Caki2 (cell line): Measurements from ENCODE around the gene MCRIP2. TPM values are rescaled to one million over a fixed set of nuclear protein-coding genes. Genes with fewer than 3 reads are reported as not detected.

Source experiments
- total RNA-seq: library from RNA; depleted of rRNA; stranded (reverse); fragments of >200 nt; shearing (Covaris generic); gene quantifications from 2 replicates; pipeline ENCODE4 v1.2.3, GENCODE V29; 2014; ENCODE audit warnings: low replicate concordance; rRNA removed

Gene MCRIP2
- total RNA-seq, 1 experiment from 2014 or later = 93.0 TPM

Other genes with a start within 250 kb of the MCRIP2 start
- gene NME4, start 244.6 kb upstream of the MCRIP2 start, total RNA-seq = 42.0 and 59.6 TPM in 2 replicates
- gene DECR2, start 239.9 kb upstream of the MCRIP2 start, total RNA-seq = 9.8 and 33.7 TPM in 2 replicates
- gene RAB11FIP3, start 216.2 kb upstream of the MCRIP2 start, total RNA-seq = 37.5 and 77.1 TPM in 2 replicates
- gene CAPN15, start 114.1 kb upstream of the MCRIP2 start, total RNA-seq = 60.1 and 70.1 TPM in 2 replicates
- not detected in 2 replicates for gene PRR35, start 81.4 kb upstream of the MCRIP2 start, total RNA-seq
- 1.2 and 4.0 TPM in 2 replicates for gene NHLRC4, start 74.8 kb upstream of the MCRIP2 start, total RNA-seq
- gene PIGQ, start 71.9 kb upstream of the MCRIP2 start, total RNA-seq = 53.4 and 65.5 TPM in 2 replicates
- gene RAB40C, start 51.8 kb upstream of the MCRIP2 start, total RNA-seq = 22.4 and 33.2 TPM in 2 replicates
- gene WFIKKN1, start 10.8 kb upstream of the MCRIP2 start, total RNA-seq = 0.07 TPM in 1 of 2 replicates, not detected in the other
- 433 and 438 TPM in 2 replicates for gene METTL26, start 5.5 kb upstream of the MCRIP2 start, total RNA-seq
- 12.3 and 52.7 TPM in 2 replicates for gene WDR90, start 7.5 kb downstream of the MCRIP2 start, total RNA-seq
- gene RHOT2, start 26.3 kb downstream of the MCRIP2 start, total RNA-seq = 91.5 and 99.0 TPM in 2 replicates
- 0.12 and 0.68 TPM in 2 replicates for gene RHBDL1, start 33.8 kb downstream of the MCRIP2 start, total RNA-seq
- 453 and 482 TPM in 2 replicates for gene STUB1, start 38.6 kb downstream of the MCRIP2 start, total RNA-seq
- gene JMJD8, start 42.5 kb downstream of the MCRIP2 start, total RNA-seq = 116 and 147 TPM in 2 replicates
- 24.6 and 30.1 TPM in 2 replicates for gene WDR24, start 48.6 kb downstream of the MCRIP2 start, total RNA-seq
- 25.7 and 26.3 TPM in 2 replicates for gene FBXL16, start 64.0 kb downstream of the MCRIP2 start, total RNA-seq
- 1,206 and 1,492 TPM in 2 replicates for gene METRN, start 73.3 kb downstream of the MCRIP2 start, total RNA-seq
- 95.7 and 164 TPM in 2 replicates for gene ANTKMT, start 79.3 kb downstream of the MCRIP2 start, total RNA-seq
- 4.5 and 10.3 TPM in 2 replicates for gene CCDC78, start 84.6 kb downstream of the MCRIP2 start, total RNA-seq
- gene HAGHL, start 85.3 kb downstream of the MCRIP2 start, total RNA-seq = 48.0 and 73.6 TPM in 2 replicates
- gene CIAO3, start 99.2 kb downstream of the MCRIP2 start, total RNA-seq = 52.8 and 75.6 TPM in 2 replicates
- not detected in 2 replicates for gene MSLN, start 118.9 kb downstream of the MCRIP2 start, total RNA-seq
- gene RPUSD1, start 146.6 kb downstream of the MCRIP2 start, total RNA-seq = 50.0 and 75.0 TPM in 2 replicates
- gene CHTF18, start 146.8 kb downstream of the MCRIP2 start, total RNA-seq = 52.2 and 56.9 TPM in 2 replicates
- not detected in 2 replicates for gene GNG13, start 158.9 kb downstream of the MCRIP2 start, total RNA-seq